Measurements from ENCODE around the gene WFDC1. TPM values are rescaled to one million over a fixed set of nuclear protein-coding genes. Genes with fewer than 3 reads are reported as not detected.

WFDC1 gene
- total and polyA plus RNA-seq, 2 experiments from 2014 or later: 0.76 to 0.95 TPM

GRCh38 chr16:84270071-84270470, 24.6 kb upstream of the WFDC1 start (continued):
- TF ChIP-seq ZNF462 (CRISPR knock-in tag; IDR thresholded peaks at IDR 0.05) (no peak), JUNB (IDR thresholded peaks at IDR 0.05; ENCODE audit: unreplicated experiment) (no peak), REST (IDR thresholded peaks at IDR 0.05; ENCODE audit: unreplicated experiment) (no peak), ZNF331 (CRISPR knock-in tag; IDR thresholded peaks at IDR 0.05; ENCODE audit: low read depth) (no peak), CREB1 (CRISPR knock-in tag; IDR thresholded peaks at IDR 0.05; ENCODE audit: low read depth) (no peak)
- TF ChIP-seq, protein P1, sequence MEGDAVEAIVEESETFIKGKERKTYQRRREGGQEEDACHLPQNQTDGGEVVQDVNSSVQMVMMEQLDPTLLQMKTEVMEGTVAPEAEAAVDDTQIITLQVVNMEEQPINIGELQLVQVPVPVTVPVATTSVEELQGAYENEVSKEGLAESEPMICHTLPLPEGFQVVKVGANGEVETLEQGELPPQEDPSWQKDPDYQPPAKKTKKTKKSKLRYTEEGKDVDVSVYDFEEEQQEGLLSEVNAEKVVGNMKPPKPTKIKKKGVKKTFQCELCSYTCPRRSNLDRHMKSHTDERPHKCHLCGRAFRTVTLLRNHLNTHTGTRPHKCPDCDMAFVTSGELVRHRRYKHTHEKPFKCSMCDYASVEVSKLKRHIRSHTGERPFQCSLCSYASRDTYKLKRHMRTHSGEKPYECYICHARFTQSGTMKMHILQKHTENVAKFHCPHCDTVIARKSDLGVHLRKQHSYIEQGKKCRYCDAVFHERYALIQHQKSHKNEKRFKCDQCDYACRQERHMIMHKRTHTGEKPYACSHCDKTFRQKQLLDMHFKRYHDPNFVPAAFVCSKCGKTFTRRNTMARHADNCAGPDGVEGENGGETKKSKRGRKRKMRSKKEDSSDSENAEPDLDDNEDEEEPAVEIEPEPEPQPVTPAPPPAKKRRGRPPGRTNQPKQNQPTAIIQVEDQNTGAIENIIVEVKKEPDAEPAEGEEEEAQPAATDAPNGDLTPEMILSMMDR (conservative IDR thresholded peaks at IDR 0.05; ENCODE audit: low read depth in 2 of 2): no peak
- TF ChIP-seq, protein P2, sequence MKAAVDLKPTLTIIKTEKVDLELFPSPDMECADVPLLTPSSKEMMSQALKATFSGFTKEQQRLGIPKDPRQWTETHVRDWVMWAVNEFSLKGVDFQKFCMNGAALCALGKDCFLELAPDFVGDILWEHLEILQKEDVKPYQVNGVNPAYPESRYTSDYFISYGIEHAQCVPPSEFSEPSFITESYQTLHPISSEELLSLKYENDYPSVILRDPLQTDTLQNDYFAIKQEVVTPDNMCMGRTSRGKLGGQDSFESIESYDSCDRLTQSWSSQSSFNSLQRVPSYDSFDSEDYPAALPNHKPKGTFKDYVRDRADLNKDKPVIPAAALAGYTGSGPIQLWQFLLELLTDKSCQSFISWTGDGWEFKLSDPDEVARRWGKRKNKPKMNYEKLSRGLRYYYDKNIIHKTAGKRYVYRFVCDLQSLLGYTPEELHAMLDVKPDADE (IDR thresholded peaks at IDR 0.05): no peak
